OCI-LY7 (cell line): ENCODE results near the gene ZNF679. TPM values are rescaled to one million over a fixed set of nuclear protein-coding genes. Genes with fewer than 3 reads are reported as not detected.

ENCODE experiments used
- BruUV-seq: library from RNA; stranded (reverse); fragments of 400-500 nt; replicated peaks from 2 replicates; lab custom pipeline; 2021; lab: Mats Ljungman, UMichigan
- CTCF ChIA-PET: fragments of 300-600 bp; sonication (Branson Sonifier 250); formaldehyde crosslinking; loops from one replicate; lab custom pipeline; 2022; ENCODE audit warnings: antibody characterized with exemption; ENCODE audit not compliant: unreplicated experiment; lab: Charles Lee
- POLR2A ChIA-PET: fragments of 300-600 bp; sonication (Branson Sonifier 250); formaldehyde crosslinking; loops from one replicate; lab custom pipeline; 2022; ENCODE audit warnings: antibody characterized with exemption; lab: Charles Lee
- DNase-seq: peaks from one replicate; pipeline ENCODE4 v3.0.0-alpha.2; 2015; ENCODE audit warnings: low spot score
- H2AFZ ChIP-seq: fragments of 200-600 bp; sonication (generic), shearing (Covaris generic); 2 replicates; pipeline ENCODE4 v1.6.1; 2014; ENCODE audit warnings: mild to moderate bottlenecking, antibody characterized with exemption, low read length, moderate library complexity
- H3K27ac ChIP-seq: fragments of 200-600 bp; sonication (generic); 2 replicates; pipeline ENCODE4 v1.5.1; 2014; ENCODE audit warnings: mixed run types, low read depth, mild to moderate bottlenecking, moderate library complexity, low read length, inconsistent platforms; ENCODE audit not compliant: poor library complexity, severe bottlenecking
- H3K36me3 ChIP-seq: fragments of 200-600 bp; sonication (generic); 2 replicates; pipeline ENCODE4 v1.6.1; 2014; ENCODE audit warnings: mild to moderate bottlenecking, antibody characterized with exemption, low read length, moderate library complexity, mixed read lengths; ENCODE audit not compliant: insufficient read depth
- H3K4me1 ChIP-seq: fragments of 200-600 bp; sonication (generic); 2 replicates; pipeline ENCODE4 v1.5.1; 2014; ENCODE audit warnings: mild to moderate bottlenecking, low read length; ENCODE audit not compliant: insufficient read depth, poor library complexity, severe bottlenecking
- H3K4me2 ChIP-seq: fragments of 200-600 bp; sonication (generic); 2 replicates; pipeline ENCODE4 v1.6.1; 2014; ENCODE audit warnings: mild to moderate bottlenecking, low read length
- H3K4me3 ChIP-seq: fragments of 200-600 bp; sonication (generic); 2 replicates; pipeline ENCODE4 v1.5.1; 2014; ENCODE audit warnings: mild to moderate bottlenecking, low read depth, low read length; ENCODE audit not compliant: poor library complexity, severe bottlenecking
- H3K79me2 ChIP-seq: fragments of 200-600 bp; sonication (generic); 2 replicates; pipeline ENCODE4 v1.6.1; 2016; ENCODE audit warnings: low read depth, mild to moderate bottlenecking, low read length, moderate library complexity, mixed read lengths; ENCODE audit not compliant: insufficient read depth
- H3K9me2 ChIP-seq: fragments of 200-600 bp; sonication (generic); 2 replicates; pipeline ENCODE4 v1.6.1; 2016; ENCODE audit warnings: mild to moderate bottlenecking, low read length, mixed read lengths; ENCODE audit not compliant: insufficient read depth
- H3K9me3 ChIP-seq: fragments of 200-600 bp; sonication (generic); 2 replicates; pipeline ENCODE4 v1.6.1; 2014; ENCODE audit warnings: mild to moderate bottlenecking, mixed run types, low read length, mixed read lengths
- H4K20me1 ChIP-seq: fragments of 200-600 bp; sonication (generic); 2 replicates; pipeline ENCODE4 v1.6.1; 2014; ENCODE audit warnings: mild to moderate bottlenecking, antibody characterized with exemption, low read length, moderate library complexity, mixed read lengths; ENCODE audit not compliant: insufficient read depth
- CTCF ChIP-seq: fragments of 200-600 bp; sonication (generic); conservative IDR thresholded peaks from 2 replicates; pipeline ENCODE4 v1.5.1; 2014; ENCODE audit warnings: mild to moderate bottlenecking, antibody characterized with exemption, low read length, moderate library complexity, mixed read lengths
- EZH2phosphoT487 ChIP-seq: fragments of 200-600 bp; sonication (generic); IDR thresholded peaks from 2 replicates; pipeline ENCODE4 v1.6.1; 2018; ENCODE audit warnings: low read depth, borderline replicate concordance, mild to moderate bottlenecking, mixed run types, antibody characterized with exemption, low read length, moderate library complexity, mixed read lengths
- intact Hi-C: fragments of 100-400 bp; cut with micrococcal nuclease; formaldehyde crosslinking; loops from one replicate; pipeline ENCODE4 v1.10.0; 2022; ENCODE audit not compliant: unreplicated experiment
- total RNA-seq, 2 experiments: library from RNA; depleted of rRNA in 1 of 2; stranded (reverse); fragments of >200 nt in 1 of 2; shearing (Covaris generic) in 1 of 2; gene quantifications; 2 replicates each; pipeline ENCODE4 v1.2.3, GENCODE V29; 2014 to 2022

Gene ZNF679
- total RNA-seq, 2 experiments from 2014 or later: not detected

GRCh38 chr7:64310426-64310825, 82.2 kb downstream of the ZNF679 start:
- TF ChIP-seq CTCF (no peak), EZH2phosphoT487 (no peak)
- peaks cover 44% of the 10 kb centered on the region for H3K79me2 ChIP-seq
- H3K27ac ChIP-seq: no peak overlapping the region
- H3K9me2 ChIP-seq: no peaks in the 10 kb centered on the region
- DNase-seq: no peak
- peaks cover 41% of the 10 kb centered on the region for H3K4me1 ChIP-seq
- POLR2A ChIA-PET: interaction anchor here (2.5 kb wide), 1 partner anchor 10 kb away, joined by 9 read pairs; no protein-coding TSS in a partner anchor
- H3K9me3 ChIP-seq: no peaks in the 10 kb centered on the region
- no peak overlapping the region for H3K4me2 ChIP-seq
- peaks cover 14% of the 10 kb centered on the region for H3K36me3 ChIP-seq
- H3K4me3 ChIP-seq: no peak overlapping the region
- no TSS peak for BruUV-seq
- no peak overlapping the region for H2AFZ ChIP-seq
- intact Hi-C loops: loop anchor here (10.0 kb wide), 1 partner anchor 1164 kb away; no protein-coding TSS in a partner anchor
- CTCF ChIA-PET: no interaction called here
- peaks cover 6% of the 10 kb centered on the region; the same call in 1 of the 2 replicates for H4K20me1 ChIP-seq

GRCh38 chr7:64312826-64313225, 84.6 kb downstream of the ZNF679 start:
- ChIA-PET CTCF (no interaction called here), POLR2A (interaction anchor here (1.2 to 9.9 kb wide), 5 partner anchors 8 to 376 kb away, joined by 3 to 115 read pairs (median 9); partner anchors contain the start of gene ZNF680)
- Histone ChIP-seq H3K27ac (peak overlapping the region; percentile 72), H3K9me2 (no peaks in the 10 kb centered on the region), H3K36me3 (peaks cover 37% of the 10 kb centered on the region), H3K4me1 (peaks cover 48% of the 10 kb centered on the region), H3K4me3 (no peak overlapping the region), H4K20me1 (peaks cover 11% of the 10 kb centered on the region; the same call in 1 of the 2 replicates), H3K9me3 (peaks cover 8% of the 10 kb centered on the region; the same call in 1 of the 2 replicates), H3K4me2 (peak overlapping the region; percentile 43), H2AFZ (no peak overlapping the region), H3K79me2 (peaks cover 57% of the 10 kb centered on the region)
- BruUV-seq: no TSS peak
- TF ChIP-seq EZH2phosphoT487: no peak
- TF ChIP-seq CTCF: no peak
- no peak for DNase-seq
- intact Hi-C loops: loop anchor here (10.0 kb wide), 1 partner anchor 1162 kb away; no protein-coding TSS in a partner anchor
